Measurements from ENCODE around the gene OVOL1.
A peak's percentile ranks its signal among the peaks of the same experiment; 100 is the strongest.
"Not testable (repeated sequence)": the region's sequence is repeated elsewhere in the genome, so short reads cannot be mapped to it uniquely, and the experiment has no call there.

Gene OVOL1

GRCh38 chr11:65821107-65821506 is 34.2 kb downstream of the OVOL1 start:
- no peak for TF ChIP-seq CTCF (conservative IDR thresholded peaks at IDR 0.05; ENCODE audit: low read depth, low read length)
- DNase-seq (ENCODE audit: low read depth): no peak
- no peak overlapping the region for H3K4me3 ChIP-seq (ENCODE audit: low read length)

GRCh38 chr11:65822776-65823528 is 36.1 kb downstream of the OVOL1 start:
- no peak for DNase-seq (ENCODE audit: low read depth)
- no peak overlapping the region for H3K4me3 ChIP-seq (ENCODE audit: low read length)
- no peak for TF ChIP-seq CTCF (conservative IDR thresholded peaks at IDR 0.05; ENCODE audit: low read depth, low read length)

GRCh38 chr11:65826984-65827735 is 40.3 kb downstream of the OVOL1 start:
- TF ChIP-seq CTCF (conservative IDR thresholded peaks at IDR 0.05; ENCODE audit: low read depth, low read length): no peak
- DNase-seq (ENCODE audit: low read depth): no peak
- H3K4me3 ChIP-seq (ENCODE audit: low read length): no peak overlapping the region

GRCh38 chr11:65829459-65829858 is 42.6 kb downstream of the OVOL1 start:
- H3K4me3 ChIP-seq (ENCODE audit: low read length): no peak overlapping the region
- TF ChIP-seq CTCF (conservative IDR thresholded peaks at IDR 0.05; ENCODE audit: low read depth, low read length): no peak
- no peak for DNase-seq (ENCODE audit: low read depth)

- DNase-seq (ENCODE audit: low read depth): not testable (repeated sequence)
Measured at GRCh38 chr11:65832231-65832630, 45.4 kb downstream of the OVOL1 start.

GRCh38 chr11:65833297-65834030 is 46.6 kb downstream of the OVOL1 start, which contains the start of gene SNX32:
Gene SNX32, plus strand, starts transcription at chr11:65833963. Its CDS starts 103 bp downstream, at chr11:65834066.
- peak within 1 kb of the TSS; percentile 72 for H3K4me3 ChIP-seq (ENCODE audit: low read length)
- DNase-seq (ENCODE audit: low read depth): peak; percentile 62
- no peak for TF ChIP-seq CTCF (conservative IDR thresholded peaks at IDR 0.05; ENCODE audit: low read depth, low read length)

More at GRCh38 chr11:65832231-65832630, 45.4 kb downstream of the OVOL1 start:
- not testable (repeated sequence) for H3K4me3 ChIP-seq (ENCODE audit: low read length)

GRCh38 chr11:65834202-65834601 is 47.3 kb downstream of the OVOL1 start:
- H3K4me3 ChIP-seq (ENCODE audit: low read length): peak overlapping the region; percentile 72
- no peak for DNase-seq (ENCODE audit: low read depth)
- no peak for TF ChIP-seq CTCF (conservative IDR thresholded peaks at IDR 0.05; ENCODE audit: low read depth, low read length)
